ENCODE data around the gene RPL41. TPM values are rescaled to one million over a fixed set of nuclear protein-coding genes. Genes with fewer than 3 reads are reported as not detected.

Gene RPL41
- total RNA-seq, 1 experiment from 2014 or later, result 3,475 TPM

DNA sequence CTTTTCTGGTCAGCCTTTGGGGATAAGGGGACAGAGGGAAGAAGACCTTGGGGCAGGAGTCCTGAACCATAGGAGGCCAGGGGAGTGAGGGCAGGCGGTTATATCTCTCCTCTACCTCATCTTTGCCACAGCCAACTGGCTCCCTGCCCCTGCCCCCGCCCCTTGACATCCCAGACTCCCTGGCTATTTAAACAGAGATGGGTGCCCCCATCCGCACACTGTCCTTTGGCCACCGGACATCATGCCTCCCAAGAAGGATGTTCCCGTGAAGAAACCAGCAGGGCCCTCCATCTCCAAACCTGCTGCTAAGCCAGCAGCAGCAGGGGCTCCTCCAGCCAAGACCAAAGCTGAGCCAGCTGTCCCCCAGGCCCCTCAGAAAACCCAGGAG is 37.2 kb downstream of the RPL41 start:
- peak overlapping the region; percentile 56 for H3K4me3 ChIP-seq (ENCODE audit: low read depth, low read length, poor library complexity, severe bottlenecking)
- CTCF ChIA-PET, result no interaction called here
- peak overlapping the region; percentile 79 for H3K27ac ChIP-seq (ENCODE audit: low read depth, low read length, poor library complexity, severe bottlenecking)
- DNase-seq (ENCODE audit: low spot score), result no peak
- no peaks in the 10 kb centered on the region for H3K27me3 ChIP-seq (replicated peaks; ENCODE audit: insufficient read depth, low read depth, low read length, poor library complexity)
- TF ChIP-seq, protein P1, sequence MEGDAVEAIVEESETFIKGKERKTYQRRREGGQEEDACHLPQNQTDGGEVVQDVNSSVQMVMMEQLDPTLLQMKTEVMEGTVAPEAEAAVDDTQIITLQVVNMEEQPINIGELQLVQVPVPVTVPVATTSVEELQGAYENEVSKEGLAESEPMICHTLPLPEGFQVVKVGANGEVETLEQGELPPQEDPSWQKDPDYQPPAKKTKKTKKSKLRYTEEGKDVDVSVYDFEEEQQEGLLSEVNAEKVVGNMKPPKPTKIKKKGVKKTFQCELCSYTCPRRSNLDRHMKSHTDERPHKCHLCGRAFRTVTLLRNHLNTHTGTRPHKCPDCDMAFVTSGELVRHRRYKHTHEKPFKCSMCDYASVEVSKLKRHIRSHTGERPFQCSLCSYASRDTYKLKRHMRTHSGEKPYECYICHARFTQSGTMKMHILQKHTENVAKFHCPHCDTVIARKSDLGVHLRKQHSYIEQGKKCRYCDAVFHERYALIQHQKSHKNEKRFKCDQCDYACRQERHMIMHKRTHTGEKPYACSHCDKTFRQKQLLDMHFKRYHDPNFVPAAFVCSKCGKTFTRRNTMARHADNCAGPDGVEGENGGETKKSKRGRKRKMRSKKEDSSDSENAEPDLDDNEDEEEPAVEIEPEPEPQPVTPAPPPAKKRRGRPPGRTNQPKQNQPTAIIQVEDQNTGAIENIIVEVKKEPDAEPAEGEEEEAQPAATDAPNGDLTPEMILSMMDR (conservative IDR thresholded peaks at IDR 0.05; ENCODE audit: low read depth, low read length), result no peak
- no peak for TF ChIP-seq EZH2 (IDR thresholded peaks at IDR 0.05; ENCODE audit: borderline replicate concordance, low read depth, low read length, poor library complexity, severe bottlenecking)
- peaks cover 20% of the 10 kb centered on the region for H3K4me1 ChIP-seq (ENCODE audit: insufficient read depth, low read length, poor library complexity, severe bottlenecking)
- intact Hi-C loops (cut with micrococcal nuclease; ENCODE audit: unreplicated experiment), result no loop called here
- POLR2A ChIA-PET (ENCODE audit: low non-redundant PET), result no interaction called here
- no peaks in the 10 kb centered on the region for H3K36me3 ChIP-seq (ENCODE audit: insufficient read depth, low read length, poor library complexity, severe bottlenecking)
- no TSS peak for BruUV-seq (replicated peaks)
- no peaks in the 10 kb centered on the region for H3K9me3 ChIP-seq (ENCODE audit: low read depth, low read length, poor library complexity, severe bottlenecking)

DNA sequence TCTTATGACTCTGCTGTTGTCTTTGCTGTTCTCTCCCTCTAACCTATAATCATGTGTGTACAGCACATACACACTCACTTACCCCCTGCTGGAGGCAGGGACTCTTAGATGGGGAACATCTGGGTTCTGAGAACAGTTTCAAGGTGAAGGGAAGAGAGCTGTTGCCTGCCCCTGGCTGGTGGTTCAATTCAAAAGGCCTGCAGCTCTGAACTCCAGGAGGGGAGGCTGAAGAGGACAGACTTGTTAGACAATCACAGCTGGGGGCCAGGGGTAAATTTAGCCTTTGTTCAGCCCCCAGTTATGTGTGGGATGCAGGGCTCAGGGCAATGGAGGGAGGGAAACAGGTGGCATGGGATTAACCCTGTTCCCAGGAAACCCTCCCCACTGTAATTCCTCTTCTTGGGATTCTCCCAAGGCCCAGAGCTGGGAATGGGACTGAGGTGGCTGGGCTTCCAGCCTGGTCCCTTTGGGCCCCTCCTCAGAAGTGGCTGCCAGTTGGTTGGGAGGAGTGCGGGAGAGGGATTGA is 37.9 kb downstream of the RPL41 start:
- intact Hi-C loops (cut with micrococcal nuclease; ENCODE audit: unreplicated experiment), result no loop called here
- CTCF ChIA-PET, result interaction anchor here (1.4 kb wide), 1 partner anchor 35 kb away, joined by 5 read pairs; the partner anchor contains the start of gene SMARCC2
- H3K9me3 ChIP-seq (ENCODE audit: low read depth, low read length, poor library complexity, severe bottlenecking), result no peaks in the 10 kb centered on the region
- POLR2A ChIA-PET (ENCODE audit: low non-redundant PET), result no interaction called here
- BruUV-seq (replicated peaks), result no TSS peak
- TF ChIP-seq EZH2 (IDR thresholded peaks at IDR 0.05; ENCODE audit: borderline replicate concordance, low read depth, low read length, poor library complexity, severe bottlenecking), result no peak
- TF ChIP-seq, protein P1 (conservative IDR thresholded peaks at IDR 0.05; ENCODE audit: low read depth, low read length), result no peak
- no peak overlapping the region for H3K27ac ChIP-seq (ENCODE audit: low read depth, low read length, poor library complexity, severe bottlenecking)
- peaks cover 2% of the 10 kb centered on the region for H3K36me3 ChIP-seq (ENCODE audit: insufficient read depth, low read length, poor library complexity, severe bottlenecking)
- H3K27me3 ChIP-seq (replicated peaks; ENCODE audit: insufficient read depth, low read depth, low read length, poor library complexity), result no peaks in the 10 kb centered on the region
- H3K4me3 ChIP-seq (ENCODE audit: low read depth, low read length, poor library complexity, severe bottlenecking), result no peak overlapping the region
- peaks cover 20% of the 10 kb centered on the region for H3K4me1 ChIP-seq (ENCODE audit: insufficient read depth, low read length, poor library complexity, severe bottlenecking)
- DNase-seq (ENCODE audit: low spot score), result no peak

DNA sequence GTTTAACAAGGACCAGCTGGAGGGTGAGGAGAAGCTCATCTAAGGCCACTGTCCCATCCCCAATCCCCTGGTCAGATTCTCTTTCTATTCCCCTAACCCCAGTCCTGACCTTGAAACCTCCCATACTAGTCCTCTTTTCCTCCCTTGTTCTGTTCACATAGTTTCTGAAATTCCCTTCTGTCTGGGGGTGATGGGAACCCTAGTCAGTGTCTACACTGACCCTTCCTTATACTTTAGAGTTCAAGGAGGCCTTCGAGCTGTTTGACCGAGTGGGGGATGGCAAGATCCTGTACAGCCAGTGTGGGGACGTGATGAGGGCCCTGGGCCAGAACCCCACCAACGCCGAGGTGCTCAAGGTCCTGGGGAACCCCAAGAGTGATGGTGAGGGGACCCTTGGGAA is 38.4 kb downstream of the RPL41 start:
- H3K4me1 ChIP-seq (ENCODE audit: insufficient read depth, low read length, poor library complexity, severe bottlenecking), result peaks cover 23% of the 10 kb centered on the region
- peaks cover 7% of the 10 kb centered on the region for H3K36me3 ChIP-seq (ENCODE audit: insufficient read depth, low read length, poor library complexity, severe bottlenecking)
- no peak for DNase-seq (ENCODE audit: low spot score)
- H3K27ac ChIP-seq (ENCODE audit: low read depth, low read length, poor library complexity, severe bottlenecking), result no peak overlapping the region
- ChIA-PET CTCF (interaction anchor here (1.4 kb wide), 1 partner anchor 35 kb away, joined by 5 read pairs; the partner anchor contains the start of gene SMARCC2), POLR2A (ENCODE audit: low non-redundant PET) (interaction anchor here (0.7 kb wide), 1 partner anchor 180 kb away, joined by 4 read pairs; no protein-coding TSS in a partner anchor)
- intact Hi-C loops (cut with micrococcal nuclease; ENCODE audit: unreplicated experiment), result no loop called here
- no TSS peak for BruUV-seq (replicated peaks)
- no peak for TF ChIP-seq EZH2 (IDR thresholded peaks at IDR 0.05; ENCODE audit: borderline replicate concordance, low read depth, low read length, poor library complexity, severe bottlenecking)
- TF ChIP-seq, protein P1 (conservative IDR thresholded peaks at IDR 0.05; ENCODE audit: low read depth, low read length), result no peak
- no peaks in the 10 kb centered on the region for H3K9me3 ChIP-seq (ENCODE audit: low read depth, low read length, poor library complexity, severe bottlenecking)
- no peaks in the 10 kb centered on the region for H3K27me3 ChIP-seq (replicated peaks; ENCODE audit: insufficient read depth, low read depth, low read length, poor library complexity)
- H3K4me3 ChIP-seq (ENCODE audit: low read depth, low read length, poor library complexity, severe bottlenecking), result no peak overlapping the region
